Measurements from ENCODE around the gene MRPL36. TPM values are rescaled to one million over a fixed set of nuclear protein-coding genes. Genes with fewer than 3 reads are reported as not detected.

The MRPL36 gene
- total and polyA plus RNA-seq, 2 experiments from 2014 or later: 47.5 to 149 TPM

- no peak for TF ChIP-seq ZNF462 (CRISPR knock-in tag; IDR thresholded peaks at IDR 0.05)
- TF ChIP-seq EZH2phosphoT487 (IDR thresholded peaks at IDR 0.05; ENCODE audit: unreplicated experiment): no peak
- TF ChIP-seq JUNB (IDR thresholded peaks at IDR 0.05; ENCODE audit: unreplicated experiment): no peak
Measured at GRCh38 chr5:1806199-1806598, 6.6 kb upstream of the MRPL36 start (continued).

GRCh38 chr5:1805736-1806135 is 6.1 kb upstream of the MRPL36 start:
- Histone ChIP-seq H3K4me1 (ENCODE audit: insufficient read depth) (peaks cover 7% of the 10 kb centered on the region), H3K4me3 (no peak overlapping the region), H3K9me2 (ENCODE audit: insufficient read depth) (no peaks in the 10 kb centered on the region), H4K20me1 (replicated peaks; ENCODE audit: insufficient read depth) (peaks cover 40% of the 10 kb centered on the region), H3K4me2 (no peak overlapping the region), H2AFZ (no peak overlapping the region), H3K27me3 (ENCODE audit: insufficient read depth) (no peaks in the 10 kb centered on the region), H3K36me3 (ENCODE audit: insufficient read depth) (peaks cover 30% of the 10 kb centered on the region), H3F3A (replicated peaks; ENCODE audit: low read depth) (no peaks in the 10 kb centered on the region), H3K27ac (ENCODE audit: low read depth) (no peak overlapping the region), H3K79me2 (replicated peaks; ENCODE audit: insufficient read depth) (peaks cover 93% of the 10 kb centered on the region)
- DNase-seq (ENCODE audit: low spot score): no peak
- H3K36me3 Mint-ChIP-seq (ENCODE audit: low read depth): peaks cover 86% of the 10 kb centered on the region
- TF ChIP-seq EZH2 (IDR thresholded peaks at IDR 0.05; ENCODE audit: low read depth, unreplicated experiment): no peak
- TF ChIP-seq POLR2AphosphoS5 (IDR thresholded peaks at IDR 0.05; ENCODE audit: low read depth): no peak
- TF ChIP-seq REST (IDR thresholded peaks at IDR 0.05; ENCODE audit: unreplicated experiment): no peak
- no peak for TF ChIP-seq EZH2phosphoT487 (IDR thresholded peaks at IDR 0.05; ENCODE audit: unreplicated experiment)
- no peak for TF ChIP-seq STAT1 (IDR thresholded peaks at IDR 0.05; ENCODE audit: unreplicated experiment)
- TF ChIP-seq JUNB (IDR thresholded peaks at IDR 0.05; ENCODE audit: unreplicated experiment): no peak
- TF ChIP-seq NANOG (IDR thresholded peaks at IDR 0.05; ENCODE audit: borderline replicate concordance): no peak
- TF ChIP-seq CREB1 (CRISPR knock-in tag; IDR thresholded peaks at IDR 0.05; ENCODE audit: low read depth): no peak
- TF ChIP-seq CTCF (conservative IDR thresholded peaks at IDR 0.05; ENCODE audit: low read depth in 2 of 2): no peak
- H3K4me3 Mint-ChIP-seq: no peak overlapping the region
- no peaks in the 10 kb centered on the region; the same call in 2 of the 3 replicates for H3K9me3 Mint-ChIP-seq
- peaks cover 16% of the 10 kb centered on the region for H3K4me1 Mint-ChIP-seq
- H3K27me3 Mint-ChIP-seq (ENCODE audit: insufficient read depth, low read depth, poor library complexity): peaks cover 2% of the 10 kb centered on the region
- H3K27ac Mint-ChIP-seq: no peak overlapping the region
- ATAC-seq: no peak

All from GM23338 (cell line).